HCT116 (cell line): Measurements from ENCODE around the gene ATP1B3. TPM values are rescaled to one million over a fixed set of nuclear protein-coding genes. Genes with fewer than 3 reads are reported as not detected.
A peak's percentile ranks its signal among the peaks of the same experiment; 100 is the strongest.

Source experiments
- ATAC-seq: fragments of 200-7000 bp; cut with Tn5 transposase; 2 replicates; pipeline ENCODE4 v1.9.1; 2020; ENCODE audit warnings: mild to moderate bottlenecking, moderate library complexity
- BruUV-seq: library from RNA; stranded (reverse); fragments of 400-500 nt; replicated peaks from 2 replicates; lab custom pipeline; 2021; lab: Mats Ljungman, UMichigan
- CTCF ChIA-PET: fragments of 300-600 bp; sonication (Branson Sonifier 250); formaldehyde crosslinking; loops from one replicate; lab custom pipeline; 2021; ENCODE audit warnings: antibody characterized with exemption; lab: Charles Lee
- POLR2A ChIA-PET: fragments of 300-600, 350-600 bp; sonication (Branson Sonifier 250); formaldehyde crosslinking; loops from one replicate; lab custom pipeline; 2021; ENCODE audit warnings: antibody characterized with exemption; lab: Charles Lee
- RAD21 ChIA-PET, 2 experiments: fragments of 300-600 bp; sonication (Branson Sonifier 250); formaldehyde crosslinking; loops; one replicate each; lab custom pipeline; 2023; ENCODE audit warnings: low total read pairs in 2 of 2; ENCODE audit not compliant: uncharacterized antibody in 2 of 2, unreplicated experiment in 2 of 2, low non-redundant PET in 1 of 2; lab: Charles Lee
- DNase-seq: peaks from one replicate; pipeline ENCODE4 v3.0.0-alpha.2; 2010; ENCODE audit warnings: low read depth, low spot score
- H2AFZ ChIP-seq: fragments of 200-600 bp; shearing (Covaris generic), sonication (generic); 2 replicates; pipeline ENCODE4 v1.6.1; 2017; ENCODE audit warnings: low read depth, mixed run types, mixed read lengths, antibody characterized with exemption, low read length; ENCODE audit not compliant: poor library complexity, severe bottlenecking
- H3K27ac ChIP-seq: 2 replicates; pipeline ENCODE4 v1.5.1; 2012; ENCODE audit warnings: low read depth, low read length
- H3K27me3 ChIP-seq: fragments of 200-600 bp; sonication (generic); 2 replicates; pipeline ENCODE4 v1.6.1; 2016; ENCODE audit warnings: mixed run types, low read length, mixed read lengths; ENCODE audit not compliant: insufficient read depth
- H3K36me3 ChIP-seq, 2 experiments: fragments of 200-500 bp in 1 of 2; fragments of 200-600 bp in 1 of 2; sonication (Bioruptor generic) in 1 of 2; sonication (generic) in 1 of 2; 2 replicates each; pipeline versions ENCODE4 v1.5.1 to v1.6.1; 2014 to 2016; ENCODE audit warnings: low read length in 2 of 2, inconsistent platforms in 1 of 2, mixed read lengths in 1 of 2, mixed run types in 1 of 2; ENCODE audit not compliant: insufficient read depth in 2 of 2, control insufficient read depth in 1 of 2
- H3K4me1 ChIP-seq, 2 experiments: fragments of 200-600 bp in 1 of 2; sonication (generic) in 1 of 2; 2 replicates each; pipeline versions ENCODE4 v1.5.1 to v1.6.1; 2012 to 2017; ENCODE audit warnings: low read length in 2 of 2, inconsistent platforms in 1 of 2, mild to moderate bottlenecking in 1 of 2, mixed read lengths in 1 of 2, mixed run types in 1 of 2, moderate library complexity in 1 of 2; ENCODE audit not compliant: insufficient read depth in 2 of 2, control insufficient read depth in 1 of 2
- H3K4me2 ChIP-seq: fragments of 200-600 bp; sonication (generic); 2 replicates; pipeline ENCODE4 v1.6.1; 2017; ENCODE audit warnings: mixed run types, low read length, mixed read lengths
- H3K4me3 ChIP-seq, 2 experiments: fragments of 200-600 bp in 1 of 2; sonication (generic) in 1 of 2; replicated peaks in 1 of 2; 2 replicates each; pipeline ENCODE4 v1.5.1; 2011 to 2016; ENCODE audit warnings: low read length in 2 of 2, control low read depth in 1 of 2, low read depth in 1 of 2, mild to moderate bottlenecking in 1 of 2, mixed read lengths in 1 of 2, mixed run types in 1 of 2
- H3K79me2 ChIP-seq: fragments of 200-600 bp; sonication (generic); 2 replicates; pipeline ENCODE4 v1.6.1; 2017; ENCODE audit warnings: mild to moderate bottlenecking, mixed run types, low read length, moderate library complexity, mixed read lengths; ENCODE audit not compliant: insufficient read depth
- H3K9ac ChIP-seq: fragments of 200-600 bp; sonication (generic); 2 replicates; pipeline ENCODE4 v1.6.1; 2016; ENCODE audit warnings: low read length, mixed read lengths
- H3K9me2 ChIP-seq: fragments of 200-600 bp; sonication (generic), shearing (Covaris generic); 2 replicates; pipeline ENCODE4 v1.6.1; 2017; ENCODE audit warnings: mixed run types, mild to moderate bottlenecking, moderate library complexity; ENCODE audit not compliant: insufficient read depth
- H3K9me3 ChIP-seq, 2 experiments: fragments of 200-500 bp in 1 of 2; fragments of 200-600 bp in 1 of 2; sonication (Bioruptor generic) in 1 of 2; sonication (generic) in 1 of 2; 2 replicates each; pipeline ENCODE4 v1.6.1; 2014 to 2017; ENCODE audit warnings: low read length in 2 of 2, mixed read lengths in 2 of 2, inconsistent platforms in 1 of 2, low read depth in 1 of 2, mild to moderate bottlenecking in 1 of 2, mixed run types in 1 of 2, moderate library complexity in 1 of 2; ENCODE audit not compliant: control insufficient read depth in 1 of 2, insufficient read depth in 1 of 2
- H4K20me1 ChIP-seq: fragments of 200-600 bp; sonication (generic), shearing (Covaris generic); 2 replicates; pipeline ENCODE4 v1.6.1; 2017; ENCODE audit warnings: mixed run types, mild to moderate bottlenecking, moderate library complexity; ENCODE audit not compliant: insufficient read depth
- CBX3 ChIP-seq: IDR thresholded peaks from 2 replicates; pipeline ENCODE4 v1.6.1; 2012; ENCODE audit warnings: low read depth
- CEBPB ChIP-seq: IDR thresholded peaks from 2 replicates; pipeline ENCODE4 v1.6.1; 2012; ENCODE audit warnings: low read depth
- CTCF ChIP-seq, 3 experiments: fragments of 200-600 bp in 1 of 3; sonication (generic) in 1 of 3; IDR thresholded peaks in 2 of 3; conservative IDR thresholded peaks in 1 of 3; 2 replicates each; pipeline ENCODE4 v1.5.1; 2012 to 2017; ENCODE audit warnings: low read depth in 2 of 3, low read length in 2 of 3, antibody characterized with exemption in 1 of 3, borderline replicate concordance in 1 of 3, control low read depth in 1 of 3, mild to moderate bottlenecking in 1 of 3, mixed read lengths in 1 of 3, mixed run types in 1 of 3, moderate library complexity in 1 of 3; ENCODE audit not compliant: insufficient read depth in 1 of 3
- POLR2A ChIP-seq: IDR thresholded peaks from 2 replicates; pipeline ENCODE4 v1.7.0; 2011; ENCODE audit warnings: borderline replicate concordance; ENCODE audit not compliant: insufficient read depth, insufficient read length; ENCODE audit errors: extremely low read depth
- SRF ChIP-seq: IDR thresholded peaks from 2 replicates; pipeline ENCODE4 v1.6.1; 2012; ENCODE audit warnings: low read depth
- ZFX ChIP-seq: fragments of 450-650 bp; IDR thresholded peaks from 2 replicates; pipeline ENCODE4 v1.6.1; 2017
- intact Hi-C: fragments of 100-400 bp; cut with micrococcal nuclease; formaldehyde crosslinking; loops from 2 replicates; pipeline ENCODE4 v1.10.0; 2022
- total RNA-seq: library from RNA; stranded (reverse); gene quantifications from one replicate; pipeline ENCODE4 v1.2.1, GENCODE V29; 2021; ENCODE audit not compliant: unreplicated experiment
- TF ChIP-seq, protein P1 (sequence below): IDR thresholded peaks from 2 replicates; pipeline ENCODE4 v1.6.1; 2012; ENCODE audit warnings: low read depth
- TF ChIP-seq, protein P2 (sequence below): IDR thresholded peaks from 2 replicates; pipeline ENCODE4 v1.6.1; 2012

ATP1B3 gene
- total RNA-seq, 1 experiment from 2014 or later: 147 TPM

- POLR2A ChIA-PET: interaction anchor here (0.5 kb wide), 1 partner anchor 49 kb away, joined by 4 read pairs; no protein-coding TSS in a partner anchor
- H3K4me2 ChIP-seq: 0 out of 2 replicates have a peak overlapping the region, but pooled peaks have one; percentile 5
- H3K4me1 ChIP-seq: peaks cover 0 to 5% of the 10 kb centered on the region in 2 experiments; a peak in 2 of 4 replicates
- BruUV-seq: no TSS peak
- no peak overlapping the region for H2AFZ ChIP-seq
- DNase-seq: no peak
- H3K79me2 ChIP-seq: no peaks in the 10 kb centered on the region
- ATAC-seq: peak; percentile 47
- H3K27me3 ChIP-seq: no peaks in the 10 kb centered on the region
- no peaks in the 10 kb centered on the region for H3K9me2 ChIP-seq
- H3K9me3 ChIP-seq: no peaks in the 10 kb centered on the region
- no peak for TF ChIP-seq ZFX
- 0 out of 2 replicates have a peak, but pooled peaks have one; percentile 40 for TF ChIP-seq CEBPB
- no peak for TF ChIP-seq POLR2A
- TF ChIP-seq CBX3: no peak
- TF ChIP-seq CTCF (IDR thresholded peaks at IDR 0.05 in 2 of 3, conservative IDR thresholded peaks at IDR 0.05 in 1 of 3; ENCODE audit: borderline replicate concordance in 1 of 3, insufficient read depth in 1 of 3, low read depth in 2 of 3, low read length in 2 of 3): no peak
- TF ChIP-seq, protein P1, sequence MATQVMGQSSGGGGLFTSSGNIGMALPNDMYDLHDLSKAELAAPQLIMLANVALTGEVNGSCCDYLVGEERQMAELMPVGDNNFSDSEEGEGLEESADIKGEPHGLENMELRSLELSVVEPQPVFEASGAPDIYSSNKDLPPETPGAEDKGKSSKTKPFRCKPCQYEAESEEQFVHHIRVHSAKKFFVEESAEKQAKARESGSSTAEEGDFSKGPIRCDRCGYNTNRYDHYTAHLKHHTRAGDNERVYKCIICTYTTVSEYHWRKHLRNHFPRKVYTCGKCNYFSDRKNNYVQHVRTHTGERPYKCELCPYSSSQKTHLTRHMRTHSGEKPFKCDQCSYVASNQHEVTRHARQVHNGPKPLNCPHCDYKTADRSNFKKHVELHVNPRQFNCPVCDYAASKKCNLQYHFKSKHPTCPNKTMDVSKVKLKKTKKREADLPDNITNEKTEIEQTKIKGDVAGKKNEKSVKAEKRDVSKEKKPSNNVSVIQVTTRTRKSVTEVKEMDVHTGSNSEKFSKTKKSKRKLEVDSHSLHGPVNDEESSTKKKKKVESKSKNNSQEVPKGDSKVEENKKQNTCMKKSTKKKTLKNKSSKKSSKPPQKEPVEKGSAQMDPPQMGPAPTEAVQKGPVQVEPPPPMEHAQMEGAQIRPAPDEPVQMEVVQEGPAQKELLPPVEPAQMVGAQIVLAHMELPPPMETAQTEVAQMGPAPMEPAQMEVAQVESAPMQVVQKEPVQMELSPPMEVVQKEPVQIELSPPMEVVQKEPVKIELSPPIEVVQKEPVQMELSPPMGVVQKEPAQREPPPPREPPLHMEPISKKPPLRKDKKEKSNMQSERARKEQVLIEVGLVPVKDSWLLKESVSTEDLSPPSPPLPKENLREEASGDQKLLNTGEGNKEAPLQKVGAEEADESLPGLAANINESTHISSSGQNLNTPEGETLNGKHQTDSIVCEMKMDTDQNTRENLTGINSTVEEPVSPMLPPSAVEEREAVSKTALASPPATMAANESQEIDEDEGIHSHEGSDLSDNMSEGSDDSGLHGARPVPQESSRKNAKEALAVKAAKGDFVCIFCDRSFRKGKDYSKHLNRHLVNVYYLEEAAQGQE: no peak
- TF ChIP-seq SRF: no peak
- TF ChIP-seq, protein P2, sequence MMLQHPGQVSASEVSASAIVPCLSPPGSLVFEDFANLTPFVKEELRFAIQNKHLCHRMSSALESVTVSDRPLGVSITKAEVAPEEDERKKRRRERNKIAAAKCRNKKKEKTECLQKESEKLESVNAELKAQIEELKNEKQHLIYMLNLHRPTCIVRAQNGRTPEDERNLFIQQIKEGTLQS: no peak
- H3K9ac ChIP-seq: no peak overlapping the region
- H3K4me3 ChIP-seq: no peak overlapping the region
- no peaks in the 10 kb centered on the region for H4K20me1 ChIP-seq
- CTCF ChIA-PET: no interaction called here
- H3K27ac ChIP-seq: no peak overlapping the region
- H3K36me3 ChIP-seq: no peaks in the 10 kb centered on the region
- RAD21 ChIA-PET: no interaction called here
- intact Hi-C loops: no loop called here
Measured at GRCh38 chr3:141828890-141829289, 47.6 kb upstream of the ATP1B3 start.
